ENCODE data around the gene VPS51.

DNA sequence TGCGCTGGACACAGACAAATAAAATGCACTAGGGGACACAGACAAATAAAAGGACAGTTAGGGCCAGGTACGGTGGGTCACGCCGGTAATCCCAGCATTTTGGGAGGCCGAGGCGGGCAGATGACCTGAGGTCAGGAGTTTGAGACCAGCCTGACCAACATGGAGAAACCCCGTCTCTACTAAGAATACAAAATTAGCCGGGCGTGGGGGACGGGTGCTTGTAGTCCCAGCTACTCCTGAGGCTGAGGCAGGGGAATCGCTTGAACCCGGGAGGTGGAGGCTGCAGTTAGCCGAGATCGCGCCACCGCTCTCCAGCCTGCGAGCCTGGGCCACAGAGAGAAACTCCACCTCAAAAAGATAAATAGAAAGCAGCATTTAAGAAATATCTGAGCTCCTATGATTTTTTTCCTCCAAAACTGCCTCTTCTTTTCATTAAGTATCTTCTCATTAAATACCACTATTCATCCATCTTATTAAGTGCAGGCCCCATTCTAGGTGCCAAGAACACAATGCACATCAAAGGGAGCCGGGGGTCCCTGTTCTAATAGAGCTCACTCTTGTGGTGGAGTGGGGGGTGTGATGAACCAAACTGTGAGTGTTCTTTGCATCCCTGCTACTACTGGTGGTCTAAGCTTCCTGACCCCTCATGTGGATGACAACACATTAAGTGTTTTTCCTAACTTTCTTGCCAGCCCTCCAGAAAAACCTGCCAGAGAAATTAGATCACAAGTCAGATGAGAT, 22.3 kb downstream of the VPS51 start:
- TF ChIP-seq POLR2A (IDR thresholded peaks at IDR 0.05; ENCODE audit: low read length): no peak
- TF ChIP-seq GATA1 (IDR thresholded peaks at IDR 0.05; ENCODE audit: low read depth, low read length): no peak
